Measurements from ENCODE around the gene INTS14. TPM values are rescaled to one million over a fixed set of nuclear protein-coding genes. Genes with fewer than 3 reads are reported as not detected.

The INTS14 gene
- 26.7 and 37.2 TPM in 2 replicates for total RNA-seq

DNA sequence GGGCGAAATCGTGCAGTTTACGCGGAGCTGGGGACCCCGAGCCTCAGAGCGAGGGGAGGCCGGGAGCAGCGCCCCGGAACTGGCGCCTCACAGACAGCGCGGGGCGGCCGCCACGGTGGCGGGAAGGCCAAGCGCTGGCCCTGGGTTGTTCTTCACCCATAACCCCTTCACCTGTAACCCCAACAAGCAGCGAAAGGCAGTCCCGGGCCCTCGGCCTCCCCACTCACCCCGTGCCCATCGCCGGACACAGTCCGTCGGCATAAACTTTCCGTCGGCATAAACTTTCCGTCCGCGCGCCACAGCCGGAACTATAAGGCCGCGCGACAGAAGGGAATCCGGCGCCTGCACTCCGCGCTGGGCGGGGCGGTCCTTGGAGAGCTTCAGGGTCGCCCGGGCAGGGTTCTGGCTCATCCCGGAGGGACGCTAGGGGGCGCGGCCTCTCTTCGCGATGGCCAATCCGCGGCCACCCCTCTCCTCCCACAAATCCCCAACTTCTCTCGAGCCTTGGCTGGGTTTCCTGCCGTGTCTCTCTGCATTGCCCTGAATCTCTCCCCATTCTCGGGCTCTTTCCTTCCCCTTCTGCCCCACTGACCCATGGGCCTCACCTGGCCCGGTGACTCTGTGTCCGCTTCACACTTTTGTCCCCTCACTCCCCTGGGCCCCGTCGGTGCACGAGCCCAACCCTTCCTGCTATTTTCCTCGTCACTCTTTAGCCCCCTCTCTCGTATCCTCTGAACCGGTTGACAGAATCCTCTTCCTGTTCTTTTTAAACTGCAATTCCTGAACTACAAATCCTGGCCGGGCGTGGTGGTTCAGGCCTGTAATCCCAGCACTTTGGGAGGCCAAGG, at the start of gene INTS14:
Gene INTS14 (minus strand): TSS at position 261 of the 848 bp plus-strand sequence. CDS start 3,751 bp downstream, outside the sequence.

DNA sequence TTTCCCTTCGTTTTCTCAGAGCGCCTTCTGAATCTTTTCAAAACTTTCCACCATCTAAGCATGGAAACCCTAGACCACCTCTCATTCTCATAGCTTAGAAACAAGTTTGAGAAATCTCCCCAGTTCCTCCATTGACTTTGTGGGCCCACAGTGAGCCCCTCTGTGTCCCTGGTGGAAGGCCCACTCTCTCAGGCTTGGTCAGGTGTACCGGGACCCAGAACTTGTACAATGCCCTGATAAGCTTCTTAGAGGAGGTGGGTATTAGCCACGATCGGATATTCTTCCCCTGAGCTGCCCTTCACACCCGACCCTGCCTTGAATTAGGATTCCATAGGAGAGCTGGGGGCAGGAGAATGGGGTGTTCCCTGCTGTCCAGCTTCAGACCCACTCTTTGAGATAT, 10.7 kb upstream of the INTS14 start, which contains the start of gene SLC24A1:
Gene SLC24A1 (plus strand): TSS at position 301 of the 400 bp plus-strand sequence. CDS start 2,143 bp downstream, outside the sequence.

DNA sequence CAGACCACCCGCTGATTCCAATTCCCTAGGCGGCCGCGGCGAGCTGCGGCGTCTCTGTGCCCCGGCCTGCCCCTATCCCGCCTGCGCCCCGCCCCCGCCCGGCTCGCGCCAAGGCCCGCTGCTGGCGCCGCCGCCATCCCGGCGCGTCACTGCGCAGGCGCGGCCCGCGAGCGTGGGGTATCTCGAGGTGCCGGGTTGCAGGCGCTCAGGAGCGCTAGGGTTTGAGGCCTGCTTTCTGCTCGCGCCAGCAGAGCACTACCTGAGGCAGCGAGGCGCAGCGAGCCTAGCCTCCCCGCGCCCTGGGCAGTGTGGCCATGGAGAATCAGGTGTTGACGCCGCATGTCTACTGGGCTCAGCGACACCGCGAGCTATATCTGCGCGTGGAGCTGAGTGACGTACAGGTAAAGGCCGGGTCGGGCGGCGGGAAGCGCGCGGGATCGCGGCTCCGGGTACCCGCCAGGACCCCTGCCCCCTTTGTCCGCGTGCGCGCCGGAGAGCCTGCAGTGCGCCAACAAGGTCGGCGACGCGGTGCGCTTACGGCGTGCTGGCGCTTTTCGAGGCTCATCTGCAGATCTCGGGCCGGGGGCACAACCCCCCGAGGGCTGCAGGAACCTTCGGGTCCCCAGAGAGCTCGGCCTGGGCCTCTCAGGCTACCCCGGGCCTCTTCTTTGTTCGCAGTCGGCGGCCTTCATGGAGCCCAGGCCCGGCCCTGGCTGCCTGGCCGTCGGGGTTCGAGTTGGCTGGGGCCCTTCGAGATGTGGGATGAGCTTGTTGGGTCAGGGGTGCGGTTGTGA, 80.4 kb downstream of the INTS14 start, which contains the start of gene HACD3:
Gene HACD3 (plus strand): TSS at position 146 of the 794 bp plus-strand sequence. CDS start 169 bp downstream, at position 315.

Other genes with a start within 250 kb of the INTS14 start
- gene IGDCC3, start 233.1 kb downstream of the INTS14 start, total RNA-seq, result 0.25 TPM in 1 of 2 replicates, not detected in the other
- gene IGDCC4, start 188.2 kb downstream of the INTS14 start, total RNA-seq, result 2.3 and 7.9 TPM in 2 replicates
- gene DPP8, start 93.4 kb downstream of the INTS14 start, total RNA-seq, result 19.6 and 20.0 TPM in 2 replicates
- gene HACD3, start 80.7 kb downstream of the INTS14 start, total RNA-seq, result 69.3 and 87.8 TPM in 2 replicates
- gene SLC24A1, start 10.8 kb upstream of the INTS14 start, total RNA-seq, result 4.2 and 11.3 TPM in 2 replicates
- 4.7 and 7.1 TPM in 2 replicates for gene DENND4A, start 181.2 kb upstream of the INTS14 start, total RNA-seq

All from mesangial cell (primary cell).